SK-N-SH (cell line): ENCODE measurements around the gene PSMD8. TPM values are rescaled to one million over a fixed set of nuclear protein-coding genes. Genes with fewer than 3 reads are reported as not detected.

Experiments
- CTCF ChIA-PET: fragments of 300-600, 350-600 bp; formaldehyde crosslinking; extraction: SDS; loops from one replicate; lab custom pipeline; 2021; lab: Yijun Ruan, JAX
- POLR2A ChIA-PET: fragments of 350-600 bp; sonication (Branson Sonifier 250); formaldehyde crosslinking; extraction: SDS; loops from one replicate; lab custom pipeline; 2020; ENCODE audit warnings: antibody characterized with exemption, inconsistent platforms; lab: Yijun Ruan, JAX
- DNase-seq: peaks from one replicate; pipeline ENCODE4 v3.0.0; 2012
- H2AFZ ChIP-seq: fragments of 200-600 bp; sonication (generic); 2 replicates; pipeline ENCODE4 v1.8.1; 2016; ENCODE audit warnings: antibody characterized with exemption, mild to moderate bottlenecking, low read depth
- H3F3A ChIP-seq: fragments of 200-600 bp; sonication (generic); replicated peaks from 2 replicates; pipeline ENCODE3; 2016; ENCODE audit warnings: antibody characterized with exemption, mild to moderate bottlenecking; ENCODE audit not compliant: insufficient read depth
- H3K27ac ChIP-seq, 2 experiments: fragments of 200-500 bp in 1 of 2; fragments of 200-600 bp in 1 of 2; sonication (Bioruptor generic) in 1 of 2; sonication (generic), shearing (Covaris generic) in 1 of 2; 2 replicates each; pipeline versions ENCODE4 v1.5.1 to v1.6.1; 2014 to 2016; ENCODE audit warnings: low read depth in 2 of 2, inconsistent platforms in 1 of 2, low read length in 1 of 2, mild to moderate bottlenecking in 1 of 2, mixed read lengths in 1 of 2
- H3K27me3 ChIP-seq: fragments of 200-600 bp; sonication (generic), shearing (Covaris generic); 2 replicates; pipeline ENCODE4 v1.6.1; 2016; ENCODE audit warnings: mixed run types; ENCODE audit not compliant: insufficient read depth
- H3K36me3 ChIP-seq, 2 experiments: fragments of 200-500 bp in 1 of 2; fragments of 200-600 bp in 1 of 2; sonication (Bioruptor generic) in 1 of 2; sonication (generic) in 1 of 2; replicated peaks in 1 of 2; 2 replicates each; pipeline versions ENCODE3 to v1.5.1; 2014 to 2016; ENCODE audit warnings: low read length in 1 of 2, mild to moderate bottlenecking in 1 of 2; ENCODE audit not compliant: insufficient read depth in 2 of 2, control insufficient read depth in 1 of 2
- H3K4me1 ChIP-seq, 2 experiments: fragments of 200-500 bp in 1 of 2; fragments of 200-600 bp in 1 of 2; sonication (Bioruptor generic) in 1 of 2; sonication (generic), shearing (Covaris generic) in 1 of 2; 2 replicates each; pipeline versions ENCODE4 v1.5.1 to v1.6.1; 2014 to 2016; ENCODE audit warnings: low read depth in 1 of 2, low read length in 1 of 2, mixed run types in 1 of 2; ENCODE audit not compliant: insufficient read depth in 2 of 2, control insufficient read depth in 1 of 2
- H3K4me2 ChIP-seq: fragments of 200-600 bp; sonication (generic), shearing (Covaris generic); 2 replicates; pipeline ENCODE4 v1.6.1; 2017; ENCODE audit warnings: mixed run types
- H3K4me3 ChIP-seq, 2 experiments: fragments of 200-500 bp in 1 of 2; fragments of 200-600 bp in 1 of 2; sonication (Bioruptor generic) in 1 of 2; sonication (generic), shearing (Covaris generic) in 1 of 2; 2 replicates each; pipeline versions ENCODE4 v1.5.1 to v1.8.1; 2014 to 2016; ENCODE audit warnings: low read depth in 2 of 2, inconsistent platforms in 1 of 2, low read length in 1 of 2, mild to moderate bottlenecking in 1 of 2, mixed read lengths in 1 of 2, moderate library complexity in 1 of 2
- H3K79me2 ChIP-seq: fragments of 200-600 bp; sonication (generic); 2 replicates; pipeline ENCODE4 v1.8.1; 2017; ENCODE audit warnings: mild to moderate bottlenecking; ENCODE audit not compliant: insufficient read depth
- H3K9ac ChIP-seq: fragments of 200-600 bp; sonication (generic); 2 replicates; pipeline ENCODE4 v1.6.1; 2017; ENCODE audit warnings: mixed run types
- H3K9me2 ChIP-seq: fragments of 200-600 bp; sonication (generic); 2 replicates; pipeline ENCODE4 v1.6.1; 2017; ENCODE audit warnings: mixed run types
- H3K9me3 ChIP-seq: fragments of 200-600 bp; sonication (generic); 2 replicates; pipeline ENCODE4 v1.6.1; 2017; ENCODE audit warnings: mixed run types, mild to moderate bottlenecking, moderate library complexity
- H4K20me1 ChIP-seq: fragments of 200-600 bp; sonication (generic); 2 replicates; pipeline ENCODE4 v1.6.1; 2017; ENCODE audit warnings: mild to moderate bottlenecking, mixed run types; ENCODE audit not compliant: insufficient read depth
- CHD2 ChIP-seq: fragments of 150-350 bp; IDR thresholded peaks from 2 replicates; pipeline ENCODE4 v1.6.1; 2018; ENCODE audit warnings: low read length; ENCODE audit not compliant: partially characterized antibody
- ELF1 ChIP-seq: IDR thresholded peaks from 2 replicates; pipeline ENCODE4 v1.4.0; 2012
- EZH2phosphoT487 ChIP-seq: fragments of 200-600 bp; sonication (generic); IDR thresholded peaks from 2 replicates; pipeline ENCODE4 v1.6.1; 2017; ENCODE audit warnings: low read depth, mixed run types, mild to moderate bottlenecking, antibody characterized with exemption, moderate library complexity, borderline replicate concordance
- FOSL2 ChIP-seq: IDR thresholded peaks from 2 replicates; pipeline ENCODE4 v1.4.0; 2012; ENCODE audit warnings: low read depth, mild to moderate bottlenecking, moderate library complexity, borderline replicate concordance
- GATA2 ChIP-seq: sonication (generic); formaldehyde crosslinking; IDR thresholded peaks from 2 replicates; pipeline ENCODE4 v1.5.0; 2020; ENCODE audit warnings: mild to moderate bottlenecking, missing genetic modification reagents
- JUND ChIP-seq: IDR thresholded peaks from 2 replicates; pipeline ENCODE4 v1.4.0; 2012
- MAX ChIP-seq: IDR thresholded peaks from 2 replicates; pipeline ENCODE4 v1.4.0; 2012; ENCODE audit warnings: low read depth
- NFIC ChIP-seq: IDR thresholded peaks from 2 replicates; pipeline ENCODE4 v1.4.0; 2012; ENCODE audit warnings: borderline replicate concordance
- RAD21 ChIP-seq: IDR thresholded peaks from 2 replicates; pipeline ENCODE4 v1.6.1; 2012; ENCODE audit warnings: mild to moderate bottlenecking, low read length
- SMC3 ChIP-seq: IDR thresholded peaks from 2 replicates; pipeline ENCODE4 v1.6.1; 2012; ENCODE audit warnings: low read depth, low read length, improper control_type of control experiment
- TCF12 ChIP-seq: IDR thresholded peaks from 2 replicates; pipeline ENCODE4 v1.4.0; 2012
- USF2 ChIP-seq: fragments of 150-350 bp; IDR thresholded peaks from 2 replicates; pipeline ENCODE4 v1.6.1; 2017; ENCODE audit warnings: antibody characterized with exemption, low read length, low read depth, borderline replicate concordance
- WGBS: methylation state at CpG from one replicate; pipeline ENCODE4 v1.1.6; 2017; ENCODE audit warnings: low lambda C conversion rate; 5-methylcytosine and 5-hydroxymethylcytosine counted together
- polyA plus RNA-seq, 3 experiments: library from polyadenylated mRNA; depleted of rRNA; stranded (reverse); fragments of >200 nt; gene quantifications; 2 replicates each; pipeline ENCODE4 v1.2.3, GENCODE V29; 2012
- TF ChIP-seq, protein P1 (sequence below): IDR thresholded peaks from 2 replicates; pipeline ENCODE4 v1.4.0; 2012; ENCODE audit warnings: low read depth, borderline replicate concordance

The PSMD8 gene
- polyA plus RNA-seq, 1 of the 3 experiments (the other 2 are of a cell fraction), result 400 TPM

- Histone ChIP-seq H3K9me3 (no peaks in the 10 kb centered on the region), H3K4me3 (0 out of 4 replicates have a peak overlapping the region, but pooled peaks of 1 of the 2 experiments have one; percentile 91), H2AFZ (no peak overlapping the region), H3K27me3 (no peaks in the 10 kb centered on the region), H3F3A (no peaks in the 10 kb centered on the region), H3K9me2 (no peaks in the 10 kb centered on the region), H3K9ac (no peak overlapping the region), H3K4me2 (peak overlapping the region; percentile 78; the same call in 1 of the 2 replicates)
- no peak for DNase-seq
- TF ChIP-seq JUND (no peak), USF2 (no peak), SMC3 (no peak), ELF1 (no peak), GATA2 (CRISPR knock-in tag) (no peak), EZH2phosphoT487 (no peak), FOSL2 (no peak)
- TF ChIP-seq, all 33 proteins: peak for 0
- ChIA-PET POLR2A (interaction anchor here (2.2 to 3.6 kb wide), 2 partner anchors 8 to 11 kb away, joined by 6 to 29 read pairs; partner anchors contain the start of genes GGN and SPRED3), CTCF (interaction anchor here (2.3 to 2.8 kb wide), 3 partner anchors 8 to 41 kb away, joined by 8 to 11 read pairs (median 8); partner anchors contain the start of genes CATSPERG and FAM98C)
- peaks cover 56% of the 10 kb centered on the region for H3K79me2 ChIP-seq
- H4K20me1 ChIP-seq, result peaks cover 26% of the 10 kb centered on the region
- H3K27ac ChIP-seq, result no peak overlapping the region
- WGBS, result 94% methylated on average over 4 of the region's 4 CpGs
- H3K4me1 ChIP-seq, result peaks cover 6 to 14% of the 10 kb centered on the region in 2 experiments; a peak in 3 of 4 replicates
- H3K36me3 ChIP-seq, result peaks cover 21 to 22% of the 10 kb centered on the region in 2 experiments
Measured at GRCh38 chr19:38377052-38377451, 2.7 kb downstream of the PSMD8 start.

GRCh38 chr19:38378866-38379265, 4.5 kb downstream of the PSMD8 start:
- Histone ChIP-seq H3K79me2 (peaks cover 56% of the 10 kb centered on the region), H3K36me3 (peaks cover 25 to 38% of the 10 kb centered on the region in 2 experiments), H3K27me3 (no peaks in the 10 kb centered on the region), H3K9me3 (no peaks in the 10 kb centered on the region), H3K27ac (no peak overlapping the region), H3K9me2 (no peaks in the 10 kb centered on the region), H3K4me3 (no peak overlapping the region), H3K4me2 (no peak overlapping the region), H2AFZ (no peak overlapping the region), H4K20me1 (peaks cover 26% of the 10 kb centered on the region), H3K9ac (no peak overlapping the region), H3F3A (peaks cover 3% of the 10 kb centered on the region), H3K4me1 (peaks cover 6 to 14% of the 10 kb centered on the region in 2 experiments; a peak in 3 of 4 replicates)
- POLR2A ChIA-PET, result no interaction called here
- 97% methylated on average over 10 of the region's 10 CpGs for WGBS
- no peak for DNase-seq
- CTCF ChIA-PET, result interaction anchor here (1.4 kb wide), 1 partner anchor 24 kb away, joined by 7 read pairs; the partner anchor contains the start of gene FAM98C
- no peak for TF ChIP-seq NFIC
- no peak for TF ChIP-seq CHD2
- no peak for TF ChIP-seq TCF12
- TF ChIP-seq RAD21, result no peak
- TF ChIP-seq, protein P1, sequence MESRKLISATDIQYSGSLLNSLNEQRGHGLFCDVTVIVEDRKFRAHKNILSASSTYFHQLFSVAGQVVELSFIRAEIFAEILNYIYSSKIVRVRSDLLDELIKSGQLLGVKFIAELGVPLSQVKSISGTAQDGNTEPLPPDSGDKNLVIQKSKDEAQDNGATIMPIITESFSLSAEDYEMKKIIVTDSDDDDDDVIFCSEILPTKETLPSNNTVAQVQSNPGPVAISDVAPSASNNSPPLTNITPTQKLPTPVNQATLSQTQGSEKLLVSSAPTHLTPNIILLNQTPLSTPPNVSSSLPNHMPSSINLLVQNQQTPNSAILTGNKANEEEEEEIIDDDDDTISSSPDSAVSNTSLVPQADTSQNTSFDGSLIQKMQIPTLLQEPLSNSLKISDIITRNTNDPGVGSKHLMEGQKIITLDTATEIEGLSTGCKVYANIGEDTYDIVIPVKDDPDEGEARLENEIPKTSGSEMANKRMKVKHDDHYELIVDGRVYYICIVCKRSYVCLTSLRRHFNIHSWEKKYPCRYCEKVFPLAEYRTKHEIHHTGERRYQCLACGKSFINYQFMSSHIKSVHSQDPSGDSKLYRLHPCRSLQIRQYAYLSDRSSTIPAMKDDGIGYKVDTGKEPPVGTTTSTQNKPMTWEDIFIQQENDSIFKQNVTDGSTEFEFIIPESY, result no peak
- TF ChIP-seq MAX, result no peak
